Measurements from ENCODE around the gene CTDSPL2. TPM values are rescaled to one million over a fixed set of nuclear protein-coding genes. Genes with fewer than 3 reads are reported as not detected.

The CTDSPL2 gene
- total and polyA plus RNA-seq, 2 of the 8 experiments (the other 6 are each of a cell fraction or from before 2014, with no cell fraction given) = 25.2 to 64.7 TPM

DNA sequence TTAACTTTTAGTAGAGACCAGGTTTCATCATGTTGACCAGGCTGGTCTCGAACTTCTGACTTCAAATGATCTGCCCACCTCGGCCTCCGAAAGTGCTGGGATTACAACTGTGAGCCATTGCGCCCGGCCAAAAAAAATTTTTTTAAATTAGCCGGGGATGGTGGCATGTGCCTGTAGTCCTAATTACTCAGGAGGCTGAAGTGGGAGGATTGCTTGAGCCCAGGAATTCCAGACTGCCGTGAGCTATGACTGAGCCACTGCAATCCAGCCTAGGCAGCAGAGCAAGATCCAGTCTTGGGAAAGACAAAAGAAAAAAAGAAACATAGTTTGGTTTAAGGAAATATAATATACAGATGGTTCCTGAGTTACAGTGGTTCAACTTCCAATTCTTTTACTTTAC lies 64.6 kb downstream of the CTDSPL2 start (continued):
- no peak for TF ChIP-seq HDAC2 (IDR thresholded peaks at IDR 0.05; ENCODE audit: borderline replicate concordance in 1 of 2, low read depth in 2 of 2, low read length in 2 of 2)
- TF ChIP-seq BACH1 (IDR thresholded peaks at IDR 0.05; ENCODE audit: low read length) = no peak
- no peak for TF ChIP-seq NANOG (IDR thresholded peaks at IDR 0.05; ENCODE audit: insufficient read depth, low read depth, low read length, poor library complexity, severe bottlenecking)
- TF ChIP-seq POLR2A (IDR thresholded peaks at IDR 0.05; ENCODE audit: control extremely low read depth in 1 of 2, low read depth in 2 of 2, low read length in 2 of 2) = no peak
- no peak for TF ChIP-seq KDM1A (IDR thresholded peaks at IDR 0.05; ENCODE audit: borderline replicate concordance, low read length)
